Thymus (tissue), 11 donors: ENCODE results near the gene MAGI1. TPM values are rescaled to one million over a fixed set of nuclear protein-coding genes. Genes with fewer than 3 reads are reported as not detected.

Source experiments
- DNase-seq, 9 donors: peaks; one replicate each; pipeline ENCODE4 v3.0.0-alpha.2; 2013; ENCODE audit warnings: low spot score in 9 of 9, low read depth in 6 of 9, missing footprints in 1 of 9
- H3K27ac ChIP-seq, 2 donors: one replicate each; pipeline ENCODE4 v1.5.1; 2013; ENCODE audit warnings: control low read depth in 1 of 2, low read depth in 1 of 2, low read length in 1 of 2, mild to moderate bottlenecking in 1 of 2, moderate library complexity in 1 of 2
- H3K27me3 ChIP-seq, 2 donors: one replicate each; pipeline ENCODE4 v1.5.1; 2013; ENCODE audit warnings: low read length in 1 of 2; ENCODE audit not compliant: control insufficient read depth in 2 of 2, insufficient read depth in 1 of 2
- H3K36me3 ChIP-seq, 2 donors: one replicate each; pipeline ENCODE4 v1.5.1; 2013; ENCODE audit warnings: low read length in 1 of 2, mild to moderate bottlenecking in 1 of 2, moderate library complexity in 1 of 2; ENCODE audit not compliant: control insufficient read depth in 2 of 2, insufficient read depth in 2 of 2
- H3K4me1 ChIP-seq, 2 donors: one replicate each; pipeline ENCODE4 v1.5.1; 2013; ENCODE audit warnings: low read length in 2 of 2; ENCODE audit not compliant: control insufficient read depth in 2 of 2, insufficient read depth in 2 of 2
- H3K4me3 ChIP-seq, 2 donors: one replicate each; pipeline ENCODE4 v1.5.1; 2013; ENCODE audit warnings: low read length in 2 of 2, control low read depth in 1 of 2, mild to moderate bottlenecking in 1 of 2
- H3K9me3 ChIP-seq, 2 donors: one replicate each; pipeline ENCODE4 v1.5.1; 2013; ENCODE audit warnings: low read length in 1 of 2, mild to moderate bottlenecking in 1 of 2; ENCODE audit not compliant: control insufficient read depth in 2 of 2, insufficient read depth in 1 of 2
- WGBS: extraction: QIAGEN DNeasy Blood & Tissue Kit; methylation state at CpG from one replicate; pipeline ENCODE4 v1.1.7; 2013; 5-methylcytosine and 5-hydroxymethylcytosine counted together
- polyA plus RNA-seq: library from polyadenylated mRNA; stranded (reverse); fragments of 200-250 nt; gene quantifications from one replicate; pipeline ENCODE4 v1.2.3, GENCODE V29; 2013
- total RNA-seq: library from RNA; stranded (reverse); fragments of 120-200 nt; gene quantifications from one replicate; pipeline ENCODE4 v1.2.4, GENCODE V29; 2013
- donor health status: healthy.

MAGI1 gene
- total and polyA plus RNA-seq, 2 donors: 5.1 to 6.1 TPM

DNA sequence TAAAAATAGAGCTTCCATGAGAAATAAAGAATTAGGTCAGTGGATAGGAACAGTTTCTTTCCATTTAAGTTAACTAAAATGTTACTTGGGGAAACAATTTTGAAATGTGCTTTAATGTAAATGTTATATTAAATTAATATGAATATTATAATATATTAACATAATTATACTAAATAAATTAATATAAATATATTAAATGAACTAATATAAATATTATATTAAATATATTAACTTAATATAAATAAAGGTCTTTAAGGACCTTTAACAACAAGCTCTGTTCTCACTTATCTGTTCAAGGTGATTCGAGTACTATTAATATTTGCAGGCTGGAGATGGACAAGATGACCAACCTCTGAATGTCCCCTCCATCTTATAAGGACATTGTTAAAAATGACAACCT is 100.6 kb downstream of the MAGI1 start:
- Histone ChIP-seq H3K27me3 (no peaks in the 10 kb centered on the region), H3K4me3 (no peak overlapping the region), H3K27ac (no peak overlapping the region), H3K9me3 (no peaks in the 10 kb centered on the region), H3K36me3 (no peaks in the 10 kb centered on the region), H3K4me1 (no peaks in the 10 kb centered on the region)
- WGBS: 100% methylated on average over 1 of the region's 1 CpG
- DNase-seq: no peak

DNA sequence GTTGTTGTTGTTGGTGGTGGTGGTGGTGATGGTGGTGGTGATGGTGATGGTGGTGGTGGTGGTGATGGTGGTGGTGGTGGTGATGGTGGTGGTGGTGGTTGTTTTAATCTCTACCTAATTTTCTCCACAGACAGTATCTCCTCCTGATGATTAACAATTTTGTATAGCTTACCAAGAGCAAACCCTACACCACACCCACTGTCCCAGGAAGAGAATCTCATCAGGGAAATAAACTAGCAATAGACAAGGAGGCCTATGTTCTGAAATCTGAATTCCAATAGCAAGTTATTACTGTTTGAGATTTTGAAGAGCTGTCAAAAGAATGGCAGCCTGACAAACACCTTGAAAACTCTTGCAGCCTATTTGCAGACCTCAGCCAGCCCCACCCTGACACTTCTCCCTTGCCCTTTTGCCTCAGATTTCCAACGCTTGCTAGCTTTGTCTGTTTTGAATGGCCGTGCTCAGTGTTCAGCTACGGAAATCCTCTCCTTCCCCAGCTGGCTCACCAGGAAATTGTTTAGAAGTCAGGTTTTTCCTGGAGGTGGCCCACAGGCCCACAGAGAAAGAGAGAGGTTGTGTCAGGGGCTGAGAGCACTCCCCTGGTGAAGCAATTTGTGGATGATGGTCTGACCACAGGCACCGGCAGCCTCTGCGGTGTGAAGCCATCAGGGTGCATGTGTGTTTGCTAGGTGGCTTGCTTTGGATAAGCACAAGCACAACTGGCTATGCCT is 101.6 kb downstream of the MAGI1 start:
- no peak for DNase-seq
- H3K4me3 ChIP-seq: no peak overlapping the region
- no peaks in the 10 kb centered on the region for H3K9me3 ChIP-seq
- H3K27me3 ChIP-seq: no peaks in the 10 kb centered on the region
- H3K27ac ChIP-seq: no peak overlapping the region
- H3K36me3 ChIP-seq: no peaks in the 10 kb centered on the region
- H3K4me1 ChIP-seq: no peaks in the 10 kb centered on the region
- WGBS: 3% methylated on average over 5 of the region's 5 CpGs

DNA sequence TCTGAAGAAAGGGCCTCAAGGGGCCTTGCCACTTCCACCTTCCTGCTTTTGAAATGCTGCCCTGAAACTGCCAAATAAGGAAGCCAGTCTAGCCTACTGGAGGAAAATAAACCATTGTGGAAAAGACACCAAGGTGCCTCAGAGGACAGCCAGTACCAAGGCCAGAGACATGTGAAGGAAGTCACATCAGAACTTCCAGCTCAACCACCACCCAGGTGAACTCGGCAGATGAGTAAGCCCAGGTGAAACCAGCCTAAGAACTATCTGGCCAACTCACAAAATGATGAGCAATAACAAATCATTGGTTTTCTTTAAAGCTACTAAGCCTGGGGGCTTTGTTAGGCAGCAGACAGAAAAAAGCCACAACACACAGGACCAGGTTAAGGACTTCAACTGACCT is 103.0 kb downstream of the MAGI1 start:
- WGBS: 94% methylated on average over 1 of the region's 1 CpG
- H3K36me3 ChIP-seq: no peaks in the 10 kb centered on the region
- DNase-seq: no peak
- no peak overlapping the region for H3K4me3 ChIP-seq
- H3K27me3 ChIP-seq: no peaks in the 10 kb centered on the region
- no peak overlapping the region for H3K27ac ChIP-seq
- H3K9me3 ChIP-seq: no peaks in the 10 kb centered on the region
- no peaks in the 10 kb centered on the region for H3K4me1 ChIP-seq

DNA sequence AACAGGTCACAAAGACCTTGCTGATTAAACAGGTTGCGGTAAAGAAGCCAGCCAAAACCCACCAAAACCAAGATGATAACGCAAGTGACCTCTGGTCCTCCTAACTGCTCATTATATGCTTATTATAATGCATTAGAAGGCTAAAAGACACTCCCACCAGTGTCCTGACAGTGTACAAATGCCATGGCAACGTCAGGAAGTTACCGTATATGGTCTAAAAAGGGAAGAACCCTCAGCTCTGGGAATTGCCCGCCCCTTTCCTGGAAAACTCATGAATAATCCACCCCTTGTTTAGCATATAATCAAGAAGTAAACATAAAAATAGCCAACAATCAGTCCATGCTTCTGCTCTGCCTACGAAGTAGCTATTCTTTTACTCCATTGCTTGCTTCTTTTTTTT is 108.1 kb downstream of the MAGI1 start:
- H3K9me3 ChIP-seq: no peaks in the 10 kb centered on the region
- H3K4me1 ChIP-seq: no peaks in the 10 kb centered on the region
- H3K27ac ChIP-seq: no peak overlapping the region
- H3K36me3 ChIP-seq: no peaks in the 10 kb centered on the region
- 96% methylated on average over 6 of the region's 6 CpGs for WGBS
- H3K4me3 ChIP-seq: no peak overlapping the region
- no peak for DNase-seq
- no peaks in the 10 kb centered on the region for H3K27me3 ChIP-seq

GRCh38 chr3:65928110-65928509 is 110.6 kb downstream of the MAGI1 start:
- 93% methylated on average over 2 of the region's 2 CpGs for WGBS
- H3K4me3 ChIP-seq: no peak overlapping the region
- H3K36me3 ChIP-seq: no peaks in the 10 kb centered on the region
- H3K27ac ChIP-seq: no peak overlapping the region
- no peak for DNase-seq
- no peaks in the 10 kb centered on the region for H3K27me3 ChIP-seq
- no peaks in the 10 kb centered on the region for H3K4me1 ChIP-seq
- no peaks in the 10 kb centered on the region for H3K9me3 ChIP-seq

DNA sequence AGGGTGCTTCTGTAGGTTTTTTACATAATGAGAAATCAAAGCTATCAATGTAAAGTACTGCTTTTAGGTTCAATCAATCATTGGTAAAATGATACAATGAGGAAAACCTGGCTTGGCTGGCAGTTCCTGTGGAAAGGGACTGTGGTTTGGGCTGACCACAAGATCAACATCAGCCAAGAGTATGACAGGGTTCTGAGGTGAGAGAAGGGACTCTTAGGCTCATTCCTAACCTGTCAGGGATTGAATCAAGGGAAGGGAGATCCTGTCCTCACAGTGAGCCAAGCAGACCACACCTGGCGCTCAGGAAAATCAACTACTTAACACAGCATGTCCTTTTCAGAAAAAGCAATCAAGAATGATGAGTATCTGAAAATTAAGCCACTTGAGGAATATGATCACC is 111.1 kb downstream of the MAGI1 start:
- no peaks in the 10 kb centered on the region for H3K4me1 ChIP-seq
- no peaks in the 10 kb centered on the region for H3K9me3 ChIP-seq
- DNase-seq: peak in 1 of 9 donors; percentile 3
- H3K36me3 ChIP-seq: no peaks in the 10 kb centered on the region
- H3K27ac ChIP-seq: no peak overlapping the region
- no peak overlapping the region for H3K4me3 ChIP-seq
- 95% methylated on average over 1 of the region's 1 CpG for WGBS
- no peaks in the 10 kb centered on the region for H3K27me3 ChIP-seq

GRCh38 chr3:65925254-65925954 is 113.3 kb downstream of the MAGI1 start:
- no peaks in the 10 kb centered on the region for H3K36me3 ChIP-seq
- 92% methylated on average over 3 of the region's 3 CpGs for WGBS
- no peak for DNase-seq

GRCh38 chr3:65924762-65925161 is 114.0 kb downstream of the MAGI1 start:
- Histone ChIP-seq H3K27ac (no peak overlapping the region), H3K27me3 (no peaks in the 10 kb centered on the region), H3K4me3 (no peak overlapping the region), H3K36me3 (no peaks in the 10 kb centered on the region), H3K9me3 (no peaks in the 10 kb centered on the region), H3K4me1 (no peaks in the 10 kb centered on the region)
- 91% methylated on average over 4 of the region's 4 CpGs for whole genome bisulfite sequencing
- DNase-seq: no peak

More at GRCh38 chr3:65925254-65925954, 113.3 kb downstream of the MAGI1 start:
- H3K4me3 ChIP-seq: no peak overlapping the region
- no peaks in the 10 kb centered on the region for H3K27me3 ChIP-seq
- H3K9me3 ChIP-seq: no peaks in the 10 kb centered on the region
- H3K27ac ChIP-seq: no peak overlapping the region
- H3K4me1 ChIP-seq: no peaks in the 10 kb centered on the region

DNA sequence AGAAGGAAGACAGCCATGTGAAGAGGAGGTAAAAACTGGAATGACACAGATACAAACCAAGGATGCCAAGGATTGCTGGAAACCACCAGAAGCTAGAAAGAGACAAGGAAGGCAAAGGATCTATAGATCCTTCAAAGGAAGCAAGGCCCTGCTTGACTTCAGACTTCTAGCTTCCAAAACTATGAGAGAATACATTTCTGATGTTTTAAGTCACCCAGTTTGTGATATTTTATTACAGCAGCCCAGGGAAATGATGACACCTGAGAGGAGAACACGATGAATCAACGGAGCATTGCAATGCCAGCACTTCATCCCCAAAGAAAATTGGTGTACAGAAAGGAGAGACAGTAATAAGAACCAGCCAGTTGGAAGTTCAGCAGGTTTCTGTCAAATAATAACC is 116.3 kb downstream of the MAGI1 start:
- Histone ChIP-seq H3K9me3 (no peaks in the 10 kb centered on the region), H3K4me1 (no peaks in the 10 kb centered on the region), H3K27ac (no peak overlapping the region), H3K27me3 (no peaks in the 10 kb centered on the region), H3K4me3 (no peak overlapping the region), H3K36me3 (no peaks in the 10 kb centered on the region)
- DNase-seq: no peak
- WGBS: 93% methylated on average over 2 of the region's 2 CpGs
